Measurements from ENCODE around the gene ADRA2C.

ADRA2C gene

GRCh38 chr4:3768842-3769641 lies 2.9 kb downstream of the ADRA2C start:
- Histone ChIP-seq H4K20me1 (ENCODE audit: control insufficient read depth, insufficient read depth, low read depth, low read length) (no peaks in the 10 kb centered on the region), H3K9me2 (replicated peaks; ENCODE audit: control insufficient read depth, low read length) (no peaks in the 10 kb centered on the region), H3K79me2 (ENCODE audit: control insufficient read depth, low read length) (no peaks in the 10 kb centered on the region), H3K4me3 (ENCODE audit: low read length) (peak overlapping the region; percentile 34), H3K9me3 (ENCODE audit: control insufficient read depth, insufficient read depth, low read length) (no peaks in the 10 kb centered on the region), H3F3A (ENCODE audit: control insufficient read depth, insufficient read depth) (no peaks in the 10 kb centered on the region), H3K27me3 (ENCODE audit: control insufficient read depth, low read length) (0 out of 2 replicates have a peak, but pooled peaks cover 5% of the 10 kb centered on the region), H3K4me2 (ENCODE audit: low read length) (peak overlapping the region; percentile 67), H3K36me3 (ENCODE audit: control insufficient read depth, low read length) (no peaks in the 10 kb centered on the region), H3K4me1 (ENCODE audit: control insufficient read depth, low read length) (peaks cover 33% of the 10 kb centered on the region), H3K27ac (ENCODE audit: low read depth, low read length) (no peak overlapping the region)
- no peak for TF ChIP-seq EZH2phosphoT487 (IDR thresholded peaks at IDR 0.05; ENCODE audit: borderline replicate concordance, low read length)

GRCh38 chr4:3769642-3770184 lies 3.5 kb downstream of the ADRA2C start:
- no peaks in the 10 kb centered on the region for H3K36me3 ChIP-seq (ENCODE audit: control insufficient read depth, low read length)
- no peak overlapping the region for H3K4me3 ChIP-seq (ENCODE audit: low read length)
- H4K20me1 ChIP-seq (ENCODE audit: control insufficient read depth, insufficient read depth, low read depth, low read length), result no peaks in the 10 kb centered on the region
- no peaks in the 10 kb centered on the region for H3K9me2 ChIP-seq (replicated peaks; ENCODE audit: control insufficient read depth, low read length)
- TF ChIP-seq CTCF (IDR thresholded peaks at IDR 0.05; ENCODE audit: low read depth, low read length, poor library complexity, severe bottlenecking) (no peak), EZH2phosphoT487 (IDR thresholded peaks at IDR 0.05; ENCODE audit: borderline replicate concordance, low read length) (no peak)
- H3K4me1 ChIP-seq (ENCODE audit: control insufficient read depth, low read length), result peaks cover 33% of the 10 kb centered on the region
- no peak overlapping the region for H3K27ac ChIP-seq (ENCODE audit: low read depth, low read length)
- no peaks in the 10 kb centered on the region for H3F3A ChIP-seq (ENCODE audit: control insufficient read depth, insufficient read depth)
- 0 out of 2 replicates have a peak, but pooled peaks cover 5% of the 10 kb centered on the region for H3K27me3 ChIP-seq (ENCODE audit: control insufficient read depth, low read length)
- H3K79me2 ChIP-seq (ENCODE audit: control insufficient read depth, low read length), result no peaks in the 10 kb centered on the region
- peak overlapping the region; percentile 67; the same call in 1 of the 2 replicates for H3K4me2 ChIP-seq (ENCODE audit: low read length)
- no peaks in the 10 kb centered on the region for H3K9me3 ChIP-seq (ENCODE audit: control insufficient read depth, insufficient read depth, low read length)

- TF ChIP-seq EZH2phosphoT487 (IDR thresholded peaks at IDR 0.05; ENCODE audit: borderline replicate concordance, low read length), result no peak
- no peak for TF ChIP-seq CTCF (IDR thresholded peaks at IDR 0.05; ENCODE audit: low read depth, low read length, poor library complexity, severe bottlenecking)
- Histone ChIP-seq H3K27me3 (ENCODE audit: control insufficient read depth, low read length) (no peaks in the 10 kb centered on the region), H3F3A (ENCODE audit: control insufficient read depth, insufficient read depth) (no peaks in the 10 kb centered on the region), H3K9me2 (replicated peaks; ENCODE audit: control insufficient read depth, low read length) (no peaks in the 10 kb centered on the region), H3K27ac (ENCODE audit: low read depth, low read length) (no peak overlapping the region), H3K9me3 (ENCODE audit: control insufficient read depth, insufficient read depth, low read length) (no peaks in the 10 kb centered on the region), H3K36me3 (ENCODE audit: control insufficient read depth, low read length) (no peaks in the 10 kb centered on the region), H3K4me1 (ENCODE audit: control insufficient read depth, low read length) (peaks cover 33% of the 10 kb centered on the region), H3K79me2 (ENCODE audit: control insufficient read depth, low read length) (no peaks in the 10 kb centered on the region), H3K4me2 (ENCODE audit: low read length) (peak overlapping the region; percentile 22), H3K4me3 (ENCODE audit: low read length) (no peak overlapping the region), H4K20me1 (ENCODE audit: control insufficient read depth, insufficient read depth, low read depth, low read length) (no peaks in the 10 kb centered on the region)
Measured at GRCh38 chr4:3770323-3771163, 4.4 kb downstream of the ADRA2C start.
